Keratinocyte (primary cell): ENCODE measurements around the gene DCTD.

ENCODE experiments used
- CTCF ChIP-seq, 3 experiments: IDR thresholded peaks in 1 of 3; conservative IDR thresholded peaks in 1 of 3; optimal IDR thresholded peaks in 1 of 3; 2 replicates in 2 of 3; 3 replicates in 1 of 3; pipeline versions ENCODE3 to v1.5.1; 2011; ENCODE audit warnings: low read length in 3 of 3, mild to moderate bottlenecking in 3 of 3, moderate library complexity in 2 of 3, control low read depth in 1 of 3, inconsistent platforms in 1 of 3; ENCODE audit not compliant: insufficient read depth in 2 of 3; ENCODE audit errors: extremely low read depth in 1 of 3
- EZH2 ChIP-seq: IDR thresholded peaks from one replicate; pipeline ENCODE4 v1.6.1; 2012; ENCODE audit warnings: inconsistent platforms, mild to moderate bottlenecking, low read length, moderate library complexity

GRCh38 chr4:182897601-182898478, 19.3 kb downstream of the DCTD start:
- no peak for TF ChIP-seq CTCF (optimal IDR thresholded peaks at IDR 0.05 in 1 of 3, IDR thresholded peaks at IDR 0.05 in 1 of 3, conservative IDR thresholded peaks at IDR 0.05 in 1 of 3; ENCODE audit: extremely low read depth in 1 of 3, insufficient read depth in 2 of 3, low read length in 3 of 3)
- no peak for TF ChIP-seq EZH2
